ENCODE measurements around the gene CHST11. TPM values are rescaled to one million over a fixed set of nuclear protein-coding genes. Genes with fewer than 3 reads are reported as not detected.
A peak's percentile ranks its signal among the peaks of the same experiment; 100 is the strongest.

The CHST11 gene
- total and polyA plus RNA-seq, 9 of the 15 experiments (the other 6 are each of a cell fraction or from before 2014, with no cell fraction given): 2.3 to 38.7 (median 15.0) TPM

DNA sequence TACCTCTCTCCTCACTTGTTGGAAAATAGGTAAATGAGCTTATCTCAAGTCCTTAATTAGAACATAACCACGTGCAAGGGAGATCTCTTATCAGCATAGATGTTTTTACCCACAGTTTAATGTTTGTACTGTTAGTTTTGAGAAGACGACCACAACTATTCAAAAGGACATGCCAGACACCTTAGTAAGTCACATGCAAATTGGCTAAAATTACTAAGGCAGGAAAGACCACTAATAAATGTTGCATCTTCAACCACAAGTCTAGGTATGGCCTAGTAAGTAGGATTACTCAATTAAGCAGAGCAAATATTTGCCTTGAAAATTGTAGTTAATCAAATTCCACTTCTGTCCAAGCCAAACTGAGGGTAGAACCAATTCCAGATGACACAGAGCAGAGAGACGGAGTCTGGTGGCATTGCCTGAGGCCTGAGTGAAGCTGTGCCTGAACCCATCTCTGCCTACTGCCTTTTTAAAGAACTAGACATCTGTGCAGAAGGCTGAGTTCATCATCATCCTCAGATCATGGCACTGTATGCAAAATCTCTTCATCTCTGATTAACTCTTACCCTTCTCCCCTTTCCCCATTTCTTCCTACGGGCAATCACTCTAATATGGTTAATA, 29.7 kb upstream of the CHST11 start:
- H3K4me2 ChIP-seq (ENCODE audit: insufficient read depth, low read length): no peak overlapping the region
- intact Hi-C loops (cut with micrococcal nuclease): no loop called here
- H3K27me3 ChIP-seq (ENCODE audit: control insufficient read depth in 2 of 2, insufficient read depth in 2 of 2, low read length in 2 of 2): peaks cover 7 to 8% of the 10 kb centered on the region in 2 experiments; a peak in 3 of 5 replicates
- H3K36me3 ChIP-seq (ENCODE audit: control insufficient read depth, insufficient read depth, low read length): no peaks in the 10 kb centered on the region
- WGBS (ENCODE audit: insufficient coverage, low coverage, missing lambda C conversion rate): 10% methylated on average over 4 of the region's 4 CpGs
- ChIA-PET CTCF (ENCODE audit: low intra/inter-chr PET ratio) (no interaction called here), POLR2A (interaction anchor here (3.2 kb wide), 1 partner anchor 9 kb away, joined by 9 read pairs; no protein-coding TSS in a partner anchor)
- H2AFZ ChIP-seq (ENCODE audit: low read depth, low read length): no peak overlapping the region
- H3K9me1 ChIP-seq (ENCODE audit: control insufficient read depth, insufficient read depth, low read length): no peaks in the 10 kb centered on the region
- no TSS peak for BruUV-seq (replicated peaks)
- no peak overlapping the region for H3K4me3 ChIP-seq
- H4K20me1 ChIP-seq (replicated peaks; ENCODE audit: control insufficient read depth, insufficient read depth, low read length): no peaks in the 10 kb centered on the region
- H3K4me1 ChIP-seq (replicated peaks in 1 of 2; ENCODE audit: control insufficient read depth in 2 of 2, insufficient read depth in 2 of 2, low read length in 2 of 2): peaks cover 0 to 2% of the 10 kb centered on the region in 2 experiments; a peak in 1 of 5 replicates
- H3K9ac ChIP-seq (ENCODE audit: insufficient read depth in 1 of 2, low read depth in 2 of 2, low read length in 2 of 2): no peak overlapping the region
- H3K79me2 ChIP-seq (ENCODE audit: control insufficient read depth, insufficient read depth, low read length): no peaks in the 10 kb centered on the region
- ATAC-seq: no peak
- in situ Hi-C loops (cut with MboI): no loop called here
- H3K9me3 ChIP-seq (replicated peaks; ENCODE audit: control insufficient read depth, insufficient read depth, low read depth, low read length): no peaks in the 10 kb centered on the region
- DNase-seq (ENCODE audit: extremely low read depth in 1 of 4, low spot score in 3 of 4): no peak
- H3K27ac ChIP-seq (ENCODE audit: extremely low read depth, low read depth, low read length): no peak overlapping the region
- peak; percentile 15 for FAIRE-seq
- TF ChIP-seq GTF2F1 (IDR thresholded peaks at IDR 0.05; ENCODE audit: low read depth, low read length): no peak
- TF ChIP-seq DEAF1 (CRISPR knock-in tag; IDR thresholded peaks at IDR 0.05): no peak
- no peak for TF ChIP-seq HMG20B (CRISPR knock-in tag; IDR thresholded peaks at IDR 0.05)
- TF ChIP-seq SUPT5H (IDR thresholded peaks at IDR 0.05): no peak
- no peak for TF ChIP-seq CREBBP (IDR thresholded peaks at IDR 0.05; ENCODE audit: low read depth, low read length)
- no peak for TF ChIP-seq ZBTB34 (CRISPR knock-in tag; IDR thresholded peaks at IDR 0.05)
- TF ChIP-seq ZNF197 (CRISPR knock-in tag; IDR thresholded peaks at IDR 0.05; ENCODE audit: low read depth): no peak
- TF ChIP-seq YBX1 (IDR thresholded peaks at IDR 0.05): no peak
- TF ChIP-seq SIN3A (IDR thresholded peaks at IDR 0.05; ENCODE audit: borderline replicate concordance in 2 of 2, control insufficient read depth in 1 of 2, low read depth in 2 of 2, low read length in 2 of 2): no peak
- TF ChIP-seq NELFE (IDR thresholded peaks at IDR 0.05; ENCODE audit: insufficient read depth, insufficient read length): no peak
- no peak for TF ChIP-seq DIDO1 (tag; IDR thresholded peaks at IDR 0.05; ENCODE audit: low read depth)
- TF ChIP-seq NR2F6 (CRISPR knock-in tag; IDR thresholded peaks at IDR 0.05): no peak
- TF ChIP-seq ZNF561 (CRISPR knock-in tag; conservative IDR thresholded peaks at IDR 0.05): no peak
